Measurements from ENCODE around the gene LDB2.

DNA sequence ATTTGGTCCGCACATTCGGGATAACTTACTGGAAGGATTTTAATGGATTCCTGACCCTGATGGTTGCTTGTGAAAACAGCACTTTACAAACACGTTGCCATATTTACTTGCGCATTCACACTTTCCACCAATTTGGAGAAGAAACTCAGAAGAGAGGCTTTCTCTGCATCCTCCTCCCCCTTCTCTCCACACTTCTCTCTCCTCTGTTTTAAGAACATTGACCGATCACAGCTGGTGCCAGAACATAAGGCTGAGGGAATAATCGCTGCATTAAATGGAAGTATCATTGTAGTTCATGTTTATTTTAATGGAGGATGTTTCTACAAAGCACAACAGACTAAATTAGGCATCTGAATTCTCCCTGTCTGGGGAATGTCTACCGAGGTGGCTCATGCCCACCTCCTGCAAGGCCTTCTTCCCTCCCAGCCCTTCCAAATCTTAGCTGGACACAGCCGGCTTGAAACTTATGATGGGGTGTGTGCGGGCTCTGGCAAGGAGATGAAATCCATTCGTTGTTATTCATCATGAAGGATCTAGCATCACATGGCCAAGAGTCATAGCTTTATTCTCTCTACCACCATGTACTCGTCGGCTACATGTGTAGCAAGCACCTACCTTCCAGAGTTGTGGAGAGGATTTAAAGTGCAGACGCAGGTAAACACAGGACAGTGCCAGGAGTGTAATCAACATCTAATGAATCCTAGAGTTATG lies 204.1 kb downstream of the LDB2 start:
- TF ChIP-seq, protein P1, sequence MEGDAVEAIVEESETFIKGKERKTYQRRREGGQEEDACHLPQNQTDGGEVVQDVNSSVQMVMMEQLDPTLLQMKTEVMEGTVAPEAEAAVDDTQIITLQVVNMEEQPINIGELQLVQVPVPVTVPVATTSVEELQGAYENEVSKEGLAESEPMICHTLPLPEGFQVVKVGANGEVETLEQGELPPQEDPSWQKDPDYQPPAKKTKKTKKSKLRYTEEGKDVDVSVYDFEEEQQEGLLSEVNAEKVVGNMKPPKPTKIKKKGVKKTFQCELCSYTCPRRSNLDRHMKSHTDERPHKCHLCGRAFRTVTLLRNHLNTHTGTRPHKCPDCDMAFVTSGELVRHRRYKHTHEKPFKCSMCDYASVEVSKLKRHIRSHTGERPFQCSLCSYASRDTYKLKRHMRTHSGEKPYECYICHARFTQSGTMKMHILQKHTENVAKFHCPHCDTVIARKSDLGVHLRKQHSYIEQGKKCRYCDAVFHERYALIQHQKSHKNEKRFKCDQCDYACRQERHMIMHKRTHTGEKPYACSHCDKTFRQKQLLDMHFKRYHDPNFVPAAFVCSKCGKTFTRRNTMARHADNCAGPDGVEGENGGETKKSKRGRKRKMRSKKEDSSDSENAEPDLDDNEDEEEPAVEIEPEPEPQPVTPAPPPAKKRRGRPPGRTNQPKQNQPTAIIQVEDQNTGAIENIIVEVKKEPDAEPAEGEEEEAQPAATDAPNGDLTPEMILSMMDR (IDR thresholded peaks at IDR 0.05), result no peak
- no peak for TF ChIP-seq POLR2AphosphoS5 (IDR thresholded peaks at IDR 0.05)
